HG03025 (cell line): ENCODE measurements around the gene SMIM29.
A peak's percentile ranks its signal among the peaks of the same experiment; 100 is the strongest.
"Not testable (repeated sequence)": the region's sequence is repeated elsewhere in the genome, so short reads cannot be mapped to it uniquely, and the experiment has no call there.

Source experiments
- ATAC-seq: cut with Tn5 transposase; IDR thresholded peaks from one replicate; pipeline ENCODE4 v1.9.1; 2021; ENCODE audit warnings: mild to moderate bottlenecking, moderate library complexity; ENCODE audit not compliant: unreplicated experiment, low FRiP score

SMIM29 gene

GRCh38 chr6:34269658-34270341, 21.0 kb upstream of the SMIM29 start:
- not testable (repeated sequence) for ATAC-seq

GRCh38 chr6:34269132-34269531, 20.3 kb upstream of the SMIM29 start:
- not testable (repeated sequence) for ATAC-seq

DNA sequence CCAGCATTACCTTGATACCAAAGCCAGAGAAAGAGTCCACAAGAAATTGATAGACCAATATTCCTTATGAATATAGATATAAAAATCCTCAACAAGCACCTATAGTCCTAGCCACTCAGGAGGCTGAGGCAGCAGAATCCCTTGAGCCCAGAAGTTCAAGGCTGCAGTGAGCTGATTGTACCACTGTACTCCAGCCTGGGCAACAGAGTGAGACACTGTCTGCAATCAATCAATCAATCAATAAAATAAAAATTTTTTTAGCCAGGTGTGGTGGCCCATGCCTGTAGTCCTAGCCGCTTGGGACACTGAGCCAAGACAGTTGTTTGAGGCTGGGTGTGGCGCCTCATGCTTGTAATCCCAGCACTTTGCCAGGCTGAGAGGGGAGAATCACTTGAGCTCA, 18.9 kb upstream of the SMIM29 start:
- ATAC-seq = no peak

- ATAC-seq = not testable (repeated sequence)
Measured at GRCh38 chr6:34263484-34263883, 14.7 kb upstream of the SMIM29 start.

DNA sequence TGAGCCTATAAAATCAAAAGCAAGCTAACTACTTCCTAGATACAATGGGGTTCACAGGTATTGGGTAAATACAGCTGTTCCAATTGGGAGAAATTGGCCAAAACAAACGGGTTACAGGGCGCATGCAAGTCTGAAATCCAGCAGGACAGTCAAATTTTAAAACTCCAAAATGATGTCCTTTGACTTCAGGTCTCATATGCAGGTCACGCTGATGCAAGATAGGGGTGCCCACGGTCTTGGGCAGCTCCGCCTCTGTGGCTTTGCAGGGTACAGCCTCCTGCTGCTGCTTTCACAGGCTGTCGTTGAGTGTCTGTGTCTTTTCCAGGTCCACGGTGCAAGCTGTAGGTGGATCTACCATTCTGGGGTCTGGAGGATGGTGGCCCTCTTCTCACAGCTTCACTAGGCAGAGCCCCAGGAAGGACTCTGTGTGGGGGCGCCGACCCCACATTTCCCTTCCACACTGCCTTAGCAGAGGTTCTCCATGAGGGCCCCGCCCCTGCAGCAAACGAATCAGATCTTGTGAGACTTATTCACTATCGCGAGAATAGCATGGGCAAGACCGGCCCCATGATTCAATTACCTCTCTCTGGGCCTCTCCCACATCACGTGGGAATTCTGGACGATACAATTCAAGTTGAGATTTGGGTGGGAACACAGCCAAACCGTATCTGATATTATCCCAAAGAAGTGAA, 11.9 kb upstream of the SMIM29 start:
- ATAC-seq = no peak

- ATAC-seq = no peak
Measured at GRCh38 chr6:34259529-34260069, 10.8 kb upstream of the SMIM29 start.

GRCh38 chr6:34252395-34252794, 3.6 kb upstream of the SMIM29 start:
- not testable (repeated sequence) for ATAC-seq

DNA sequence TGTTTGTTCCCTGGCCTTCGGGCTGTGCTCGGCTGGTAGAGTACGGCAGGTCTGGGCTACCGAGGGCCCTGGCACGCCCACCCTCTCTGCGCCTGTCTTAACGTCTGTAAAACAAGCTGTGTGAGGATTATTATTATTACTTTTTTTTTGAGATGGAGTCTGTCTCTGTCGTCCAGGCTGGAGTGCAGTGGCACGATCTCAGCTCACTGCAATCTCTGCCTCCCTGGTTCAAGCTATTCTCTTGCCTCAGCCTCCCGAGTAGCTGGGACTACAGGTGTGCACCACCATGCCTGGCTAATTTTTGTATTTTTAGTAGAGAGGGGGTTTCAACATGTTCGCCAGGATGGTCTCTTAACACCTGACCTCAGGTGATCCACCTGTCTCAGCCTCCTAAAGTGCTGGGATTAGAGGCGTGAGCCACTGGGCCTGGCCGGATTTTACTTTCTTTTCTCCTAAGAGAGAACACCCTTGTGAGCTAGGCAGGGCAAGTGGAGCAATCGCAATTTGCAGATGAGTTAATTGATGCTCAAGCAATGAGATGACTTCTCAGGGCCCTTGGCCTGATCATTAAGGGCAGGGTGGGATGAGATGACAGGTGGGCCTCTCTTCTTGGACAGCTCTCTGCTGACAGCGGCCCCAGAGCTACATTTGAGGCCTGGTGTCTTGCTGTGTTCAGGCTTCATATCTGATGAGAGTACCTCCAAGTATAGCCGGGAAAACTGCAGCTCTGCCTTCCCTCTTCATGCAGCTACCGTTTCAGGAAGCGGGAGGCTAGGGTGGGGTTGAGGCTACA, 859 bp upstream of the SMIM29 start:
- ATAC-seq = peak; percentile 33

DNA sequence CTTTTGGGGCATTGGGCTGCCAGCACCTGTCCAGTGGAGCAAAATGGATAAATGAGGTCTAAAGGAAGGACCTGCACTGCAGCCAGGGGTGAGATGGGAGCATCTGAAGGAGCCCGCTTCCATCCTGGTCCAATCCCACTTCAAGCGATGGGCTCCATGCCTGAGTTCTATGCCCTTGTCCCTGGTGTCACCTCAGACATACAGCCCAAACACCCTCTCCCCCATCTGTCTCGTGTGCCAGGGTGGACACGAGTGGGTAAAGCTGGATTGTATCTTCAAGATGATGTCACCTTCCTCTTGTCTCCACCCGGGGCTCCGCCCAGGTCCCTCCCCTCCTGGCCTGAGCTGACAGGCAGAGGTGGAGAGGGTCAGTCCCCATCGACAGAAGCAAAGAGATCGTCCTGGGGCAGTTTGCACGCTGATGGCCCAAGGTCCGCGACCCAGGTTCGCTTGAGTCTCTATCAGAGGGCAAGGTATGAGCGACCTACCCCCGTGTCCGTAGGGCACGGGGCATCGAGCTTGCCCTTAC, 544 bp downstream of the SMIM29 start:
- peak; percentile 1 for ATAC-seq

GRCh38 chr6:34247481-34248197, 1.2 kb downstream of the SMIM29 start:
- ATAC-seq = no peak

DNA sequence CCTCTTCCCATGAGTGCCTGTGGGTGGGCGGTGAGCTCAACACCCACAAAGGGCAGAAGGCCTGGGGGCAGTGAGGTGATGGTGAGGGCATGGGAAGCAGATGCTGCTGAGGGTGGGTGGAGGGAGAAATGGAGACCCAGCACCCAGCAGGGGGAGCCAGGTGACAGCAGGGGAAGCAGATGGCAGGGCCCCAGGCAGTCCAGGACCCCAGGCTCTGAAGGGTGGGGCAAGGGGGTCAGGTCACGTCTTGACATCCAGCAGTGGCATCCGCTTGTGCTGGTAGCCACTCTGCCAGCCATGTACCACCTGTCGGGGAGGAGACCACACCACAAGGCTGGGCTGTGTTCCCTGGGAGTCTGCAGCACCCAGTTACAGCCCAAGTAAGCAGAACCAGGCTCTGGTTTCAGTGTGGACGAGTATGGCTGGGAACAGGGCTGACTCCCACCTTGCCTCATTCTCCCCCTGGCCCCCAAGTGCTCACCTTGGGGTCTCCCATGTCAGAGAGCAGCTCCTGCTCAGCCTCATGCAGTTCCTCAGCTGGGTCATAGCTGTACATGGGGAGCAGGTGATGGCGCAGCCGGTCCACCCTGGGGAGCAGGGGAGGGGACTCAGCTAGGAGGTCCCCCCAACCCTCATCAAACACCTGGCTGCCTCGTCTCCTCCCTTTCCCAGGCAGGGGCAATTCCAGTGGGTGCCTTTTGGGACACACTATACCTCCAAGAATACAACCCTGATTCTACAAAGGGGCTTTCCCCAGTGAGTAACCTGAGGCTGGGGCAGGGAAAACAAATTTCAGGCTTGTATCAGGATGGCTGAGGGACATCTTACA, 2.0 kb downstream of the SMIM29 start:
- no peak for ATAC-seq

- no peak for ATAC-seq
Measured at GRCh38 chr6:34246249-34246562, 2.6 kb downstream of the SMIM29 start.

- not testable (repeated sequence) for ATAC-seq
Measured at GRCh38 chr6:34245761-34246140, 3.1 kb downstream of the SMIM29 start.

DNA sequence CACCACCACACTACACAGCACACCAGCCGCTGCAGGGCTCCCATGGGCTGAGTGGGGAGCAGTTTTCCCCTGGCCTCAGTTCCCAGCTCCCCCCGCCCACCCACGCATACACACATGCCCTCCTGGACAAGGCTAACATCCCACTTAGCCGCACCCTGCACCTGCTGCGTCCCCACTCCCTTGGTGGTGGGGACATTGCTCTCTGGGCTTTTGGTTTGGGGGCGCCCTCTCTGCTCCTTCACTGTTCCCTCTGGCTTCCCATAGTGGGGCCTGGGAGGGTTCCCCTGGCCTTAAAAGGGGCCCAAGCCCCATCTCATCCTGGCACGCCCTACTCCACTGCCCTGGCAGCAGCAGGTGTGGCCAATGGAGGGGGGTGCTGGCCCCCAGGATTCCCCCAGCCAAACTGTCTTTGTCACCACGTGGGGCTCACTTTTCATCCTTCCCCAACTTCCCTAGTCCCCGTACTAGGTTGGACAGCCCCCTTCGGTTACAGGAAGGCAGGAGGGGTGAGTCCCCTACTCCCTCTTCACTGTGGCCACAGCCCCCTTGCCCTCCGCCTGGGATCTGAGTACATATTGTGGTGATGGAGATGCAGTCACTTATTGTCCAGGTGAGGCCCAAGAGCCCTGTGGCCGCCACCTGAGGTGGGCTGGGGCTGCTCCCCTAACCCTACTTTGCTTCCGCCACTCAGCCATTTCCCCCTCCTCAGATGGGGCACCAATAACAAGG, 3.6 kb downstream of the SMIM29 start:
- ATAC-seq = not testable (repeated sequence)

GRCh38 chr6:34243901-34244884, 4.6 kb downstream of the SMIM29 start:
- no peak for ATAC-seq

GRCh38 chr6:34243131-34243771, 5.6 kb downstream of the SMIM29 start:
- ATAC-seq = no peak
